Neuron (in vitro differentiated cells): Measurements from ENCODE around the gene IL34.
"Not testable (repeated sequence)": the region's sequence is repeated elsewhere in the genome, so short reads cannot be mapped to it uniquely, and the experiment has no call there.

Experiments used
- H2AFZ ChIP-seq: one replicate; pipeline ENCODE4 v1.6.1; 2013; ENCODE audit warnings: low read depth, mild to moderate bottlenecking, inconsistent platforms, low read length, moderate library complexity
- H3K27me3 ChIP-seq: one replicate; pipeline ENCODE4 v1.6.1; 2013; ENCODE audit warnings: low read length; ENCODE audit not compliant: insufficient read depth
- H3K36me3 ChIP-seq: one replicate; pipeline ENCODE4 v1.6.1; 2013; ENCODE audit warnings: low read length; ENCODE audit not compliant: insufficient read depth
- H3K4me1 ChIP-seq: one replicate; pipeline ENCODE4 v1.6.1; 2013; ENCODE audit warnings: low read length; ENCODE audit not compliant: insufficient read depth
- H3K4me3 ChIP-seq: 2 replicates; pipeline ENCODE4 v1.5.1; 2013; ENCODE audit warnings: mild to moderate bottlenecking, low read length, moderate library complexity
- H3K9me3 ChIP-seq: one replicate; pipeline ENCODE4 v1.6.1; 2013; ENCODE audit warnings: low read length

The IL34 gene

GRCh38 chr16:70611785-70612303 is 34.5 kb upstream of the IL34 start:
- H3K36me3 ChIP-seq: no peaks in the 10 kb centered on the region
- H3K27me3 ChIP-seq: no peaks in the 10 kb centered on the region
- no peak overlapping the region for H2AFZ ChIP-seq
- no peaks in the 10 kb centered on the region for H3K9me3 ChIP-seq
- no peak overlapping the region for H3K4me3 ChIP-seq
- H3K4me1 ChIP-seq: peaks cover 2% of the 10 kb centered on the region

DNA sequence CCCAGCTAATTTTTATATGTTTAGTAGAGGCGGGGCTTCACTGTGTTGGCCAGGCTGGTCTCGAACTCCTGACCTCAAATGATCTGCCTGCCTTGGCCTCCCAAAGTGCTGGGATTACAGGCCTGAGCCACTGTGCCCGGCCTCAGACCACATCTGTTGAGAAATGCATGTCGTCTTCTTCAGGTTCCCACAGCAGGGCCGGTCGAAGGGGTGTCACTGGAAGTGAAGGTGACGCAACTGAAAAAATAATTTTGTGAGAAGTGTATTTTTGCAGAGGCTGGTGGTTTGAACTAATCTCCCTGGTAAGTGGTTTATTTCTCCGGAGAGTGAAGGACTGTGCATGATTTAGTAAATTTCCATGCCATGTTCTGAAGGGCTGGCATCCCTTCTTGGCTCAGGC is 33.4 kb upstream of the IL34 start:
- no peaks in the 10 kb centered on the region for H3K36me3 ChIP-seq
- no peaks in the 10 kb centered on the region for H3K27me3 ChIP-seq
- no peak overlapping the region for H2AFZ ChIP-seq
- H3K4me3 ChIP-seq: no peak overlapping the region
- no peaks in the 10 kb centered on the region for H3K9me3 ChIP-seq
- H3K4me1 ChIP-seq: peaks cover 2% of the 10 kb centered on the region

GRCh38 chr16:70614208-70614951 is 32.0 kb upstream of the IL34 start:
- Histone ChIP-seq H3K27me3 (no peaks in the 10 kb centered on the region), H3K9me3 (no peaks in the 10 kb centered on the region), H3K4me1 (peaks cover 2% of the 10 kb centered on the region), H3K36me3 (no peaks in the 10 kb centered on the region), H2AFZ (no peak overlapping the region), H3K4me3 (no peak overlapping the region)

- no peaks in the 10 kb centered on the region for H3K9me3 ChIP-seq
These were observed 30.4 kb upstream of the IL34 start for GRCh38 chr16:70615945-70616344.

GRCh38 chr16:70621864-70622263 is 24.5 kb upstream of the IL34 start:
- not testable (repeated sequence) for H3K4me1 ChIP-seq, H2AFZ ChIP-seq, H3K36me3 ChIP-seq, H3K9me3 ChIP-seq, H3K27me3 ChIP-seq, H3K4me3 ChIP-seq

More at GRCh38 chr16:70615945-70616344, 30.4 kb upstream of the IL34 start:
- Histone ChIP-seq H3K4me3 (no peak overlapping the region), H3K36me3 (no peaks in the 10 kb centered on the region), H3K4me1 (peaks cover 2% of the 10 kb centered on the region), H3K27me3 (no peaks in the 10 kb centered on the region), H2AFZ (no peak overlapping the region)

DNA sequence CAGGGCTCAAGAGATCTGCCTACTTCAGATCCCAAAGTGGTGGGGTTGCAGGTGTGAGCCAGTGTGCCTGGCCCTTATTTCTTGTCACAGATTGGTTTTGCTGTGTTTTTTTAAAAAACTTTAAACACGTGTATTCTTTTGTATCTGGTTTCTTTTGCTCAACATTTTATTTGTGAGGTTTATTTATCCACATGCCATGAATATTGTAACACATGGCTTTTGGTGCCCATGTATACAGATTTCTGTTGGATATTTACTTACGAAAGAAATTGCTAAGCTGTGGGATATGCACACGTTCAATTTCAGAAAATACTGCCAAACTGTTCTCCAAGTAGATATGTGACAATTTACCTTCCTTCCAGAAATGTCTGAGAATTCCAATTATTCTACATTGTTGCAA is 18.7 kb upstream of the IL34 start:
- no peaks in the 10 kb centered on the region for H3K27me3 ChIP-seq
- no peak overlapping the region for H2AFZ ChIP-seq
- H3K4me1 ChIP-seq: no peaks in the 10 kb centered on the region
- H3K36me3 ChIP-seq: no peaks in the 10 kb centered on the region
- H3K9me3 ChIP-seq: peaks cover 3% of the 10 kb centered on the region
- H3K4me3 ChIP-seq: no peak overlapping the region

- H3K4me1 ChIP-seq: peaks cover 12% of the 10 kb centered on the region
- peaks cover 3% of the 10 kb centered on the region for H3K9me3 ChIP-seq
- H3K27me3 ChIP-seq: no peaks in the 10 kb centered on the region
- no peaks in the 10 kb centered on the region for H3K36me3 ChIP-seq
- H2AFZ ChIP-seq: no peak overlapping the region
- no peak overlapping the region for H3K4me3 ChIP-seq
These were observed 15.2 kb upstream of the IL34 start for GRCh38 chr16:70630960-70631745.

- Histone ChIP-seq H3K9me3 (peaks cover 3% of the 10 kb centered on the region), H3K4me3 (no peak overlapping the region), H3K4me1 (peaks cover 15% of the 10 kb centered on the region), H3K27me3 (no peaks in the 10 kb centered on the region), H2AFZ (no peak overlapping the region), H3K36me3 (no peaks in the 10 kb centered on the region)
These were observed 14.1 kb upstream of the IL34 start for GRCh38 chr16:70632273-70632672.

DNA sequence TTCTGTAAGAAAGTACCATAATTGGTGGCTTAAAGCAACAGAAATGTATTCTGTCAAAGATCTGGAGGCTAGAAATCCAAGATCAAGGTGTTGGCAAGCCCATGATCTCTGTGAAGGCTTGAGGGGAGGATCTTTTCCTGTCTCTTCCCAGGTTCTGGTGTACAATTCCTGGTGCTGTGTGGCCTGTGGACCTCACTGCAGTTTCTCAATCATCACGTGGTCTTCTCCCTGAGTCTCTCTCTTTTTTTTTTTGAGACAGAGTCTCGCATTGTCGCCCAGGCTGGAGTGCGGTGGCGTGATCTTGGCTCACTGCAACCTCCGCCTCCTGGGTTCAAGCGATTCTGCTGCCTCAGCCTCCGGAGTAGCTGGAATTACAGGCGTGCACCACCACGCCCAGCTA is 12.7 kb upstream of the IL34 start:
- H3K4me1 ChIP-seq: peaks cover 15% of the 10 kb centered on the region
- not testable (repeated sequence) for H2AFZ ChIP-seq, H3K36me3 ChIP-seq, H3K27me3 ChIP-seq, H3K4me3 ChIP-seq, H3K9me3 ChIP-seq

- H2AFZ ChIP-seq: no peak overlapping the region
- H3K9me3 ChIP-seq: peaks cover 3% of the 10 kb centered on the region
- no peaks in the 10 kb centered on the region for H3K27me3 ChIP-seq
- H3K4me1 ChIP-seq: peaks cover 23% of the 10 kb centered on the region
- no peaks in the 10 kb centered on the region for H3K36me3 ChIP-seq
- H3K4me3 ChIP-seq: no peak overlapping the region
These were observed 11.5 kb upstream of the IL34 start for GRCh38 chr16:70634861-70635260.

- H3K27me3 ChIP-seq: no peaks in the 10 kb centered on the region
- peaks cover 3% of the 10 kb centered on the region for H3K9me3 ChIP-seq
- H3K4me3 ChIP-seq: no peak overlapping the region
- no peak overlapping the region for H2AFZ ChIP-seq
- H3K4me1 ChIP-seq: peaks cover 25% of the 10 kb centered on the region
- H3K36me3 ChIP-seq: no peaks in the 10 kb centered on the region
These were observed 10.9 kb upstream of the IL34 start for GRCh38 chr16:70635336-70636016.

GRCh38 chr16:70638814-70639792 is 7.3 kb upstream of the IL34 start:
- H3K4me3 ChIP-seq: no peak overlapping the region
- no peaks in the 10 kb centered on the region for H3K9me3 ChIP-seq
- no peaks in the 10 kb centered on the region for H3K36me3 ChIP-seq
- H2AFZ ChIP-seq: no peak overlapping the region
- no peaks in the 10 kb centered on the region for H3K27me3 ChIP-seq
- H3K4me1 ChIP-seq: peaks cover 25% of the 10 kb centered on the region
